Medulla oblongata (tissue), 1 donor: Measurements from ENCODE around the gene OR4D11.
"Not testable (repeated sequence)": the region's sequence is repeated elsewhere in the genome, so short reads cannot be mapped to it uniquely, and the experiment has no call there.

Experiments used
- DNase-seq: peaks from one replicate; pipeline ENCODE4 v3.0.0-alpha.2; 2015; ENCODE audit errors: extremely low spot score

The OR4D11 gene

GRCh38 chr11:59503276-59503675, at the start of gene OR4D11:
OR4D11 (plus strand) TSS chr11:59503576; CDS start chr11:59503576, 0 bp downstream.
- DNase-seq: no peak

- no peak for DNase-seq
Measured at GRCh38 chr11:59456661-59457060, 46.7 kb upstream of the OR4D11 start, which contains the start of gene OR4D6. OR4D6 (plus strand) TSS chr11:59456961; CDS start chr11:59456961, 0 bp downstream.

GRCh38 chr11:59459916-59460315, 43.5 kb upstream of the OR4D11 start:
- DNase-seq: no peak

- no peak for DNase-seq
Measured at GRCh38 chr11:59463190-59463641, 40.2 kb upstream of the OR4D11 start.

- no peak for DNase-seq
Measured at GRCh38 chr11:59473015-59473414, 30.4 kb upstream of the OR4D11 start, which contains the start of gene OR4D10. OR4D10 (plus strand) TSS chr11:59473315; CDS start chr11:59477430, 4,115 bp downstream.

GRCh38 chr11:59475176-59475575, 28.2 kb upstream of the OR4D11 start:
- DNase-seq: no peak

GRCh38 chr11:59479906-59480305, 23.5 kb upstream of the OR4D11 start:
- DNase-seq: no peak

- no peak for DNase-seq
Measured at GRCh38 chr11:59480359-59480758, 23.0 kb upstream of the OR4D11 start.

- DNase-seq: no peak
Measured at GRCh38 chr11:59501931-59502330, 1.4 kb upstream of the OR4D11 start.

- peak; percentile 40 for DNase-seq
Measured at GRCh38 chr11:59510941-59511589, 7.7 kb downstream of the OR4D11 start, which contains the start of gene OR4D9. OR4D9 (plus strand) TSS chr11:59511539; CDS start chr11:59514913, 3,374 bp downstream.

- no peak for DNase-seq
Measured at GRCh38 chr11:59511675-59512074, 8.3 kb downstream of the OR4D11 start.

GRCh38 chr11:59520139-59520538, 16.8 kb downstream of the OR4D11 start:
- DNase-seq: not testable (repeated sequence)

- no peak for DNase-seq
Measured at GRCh38 chr11:59520741-59521140, 17.4 kb downstream of the OR4D11 start.

GRCh38 chr11:59523541-59523940, 20.2 kb downstream of the OR4D11 start:
- DNase-seq: no peak

GRCh38 chr11:59528711-59529110, 25.3 kb downstream of the OR4D11 start:
- no peak for DNase-seq

GRCh38 chr11:59532620-59533019, 29.2 kb downstream of the OR4D11 start:
- no peak for DNase-seq

GRCh38 chr11:59534676-59535075, 31.3 kb downstream of the OR4D11 start:
- DNase-seq: no peak

GRCh38 chr11:59542142-59542810, 38.9 kb downstream of the OR4D11 start:
- DNase-seq: no peak

- not testable (repeated sequence) for DNase-seq
Measured at GRCh38 chr11:59543713-59544112, 40.3 kb downstream of the OR4D11 start.

GRCh38 chr11:59544869-59545178, 41.4 kb downstream of the OR4D11 start:
- no peak for DNase-seq

- DNase-seq: no peak
Measured at GRCh38 chr11:59545179-59546020, 42.0 kb downstream of the OR4D11 start.

GRCh38 chr11:59547605-59548308, 44.4 kb downstream of the OR4D11 start:
- DNase-seq: not testable (repeated sequence)
